HCT116 (cell line): ENCODE results near the gene POLR3G.

Experiments used
- CTCF ChIP-seq, 3 experiments: fragments of 200-600 bp in 1 of 3; sonication (generic) in 1 of 3; IDR thresholded peaks in 2 of 3; conservative IDR thresholded peaks in 1 of 3; 2 replicates each; pipeline ENCODE4 v1.5.1; 2012 to 2017; ENCODE audit warnings: low read depth in 2 of 3, low read length in 2 of 3, antibody characterized with exemption in 1 of 3, borderline replicate concordance in 1 of 3, control low read depth in 1 of 3, mild to moderate bottlenecking in 1 of 3, mixed read lengths in 1 of 3, mixed run types in 1 of 3, moderate library complexity in 1 of 3; ENCODE audit not compliant: insufficient read depth in 1 of 3
- POLR2AphosphoS5 ChIP-seq: IDR thresholded peaks from 2 replicates; pipeline ENCODE4 v1.6.1; 2011; ENCODE audit warnings: mild to moderate bottlenecking, low read depth, low read length, moderate library complexity
- REST ChIP-seq: IDR thresholded peaks from 2 replicates; pipeline ENCODE4 v1.6.1; 2012; ENCODE audit warnings: low read depth
- SP1 ChIP-seq: IDR thresholded peaks from 2 replicates; pipeline ENCODE4 v1.6.1; 2012; ENCODE audit warnings: low read depth

GRCh38 chr5:90438100-90438499 lies 36.6 kb upstream of the POLR3G start:
- TF ChIP-seq CTCF (IDR thresholded peaks at IDR 0.05 in 2 of 3, conservative IDR thresholded peaks at IDR 0.05 in 1 of 3; ENCODE audit: borderline replicate concordance in 1 of 3, insufficient read depth in 1 of 3, low read depth in 2 of 3, low read length in 2 of 3): no peak
- no peak for TF ChIP-seq POLR2AphosphoS5
- TF ChIP-seq REST: no peak
- no peak for TF ChIP-seq SP1
